Activated T-cell treated with anti-CD3 and anti-CD28 coated beads, Interleukin-2, amount 50 U/mL, for 72 hours (primary cell): ENCODE measurements around the gene HOXB5. TPM values are rescaled to one million over a fixed set of nuclear protein-coding genes. Genes with fewer than 3 reads are reported as not detected.

Experiments used
- ATAC-seq, 2 donors: fragments of 150-1000 bp; cut with Tn5 transposase; replicated peaks in 1 of 2; 2 replicates each; pipeline ENCODE4 v1.10.0; 2021; ENCODE audit warnings: moderate library complexity in 2 of 2, mild to moderate bottlenecking in 1 of 2
- DNase-seq, 2 donors: peaks; one replicate each; pipeline ENCODE4 v3.0.0; 2021 to 2022; ENCODE audit warnings: mixed read lengths in 1 of 2
- H3K27ac Mint-ChIP-seq: one replicate; pipeline ENCODE4 v1.8.0; 2022; ENCODE audit warnings: mild to moderate bottlenecking, moderate library complexity, mixed read lengths
- H3K27me3 Mint-ChIP-seq: one replicate; pipeline ENCODE4 v1.8.0; 2022; ENCODE audit warnings: low read depth, mixed read lengths
- H3K36me3 Mint-ChIP-seq, 2 donors: one replicate each; pipeline ENCODE4 v1.8.0; 2022; ENCODE audit warnings: mixed read lengths in 2 of 2, mild to moderate bottlenecking in 1 of 2; ENCODE audit not compliant: insufficient read depth in 2 of 2
- H3K4me1 Mint-ChIP-seq: one replicate; pipeline ENCODE4 v1.8.0; 2022; ENCODE audit warnings: low read depth, mixed read lengths
- H3K4me3 Mint-ChIP-seq, 2 donors: one replicate each; pipeline ENCODE4 v1.8.0; 2022; ENCODE audit warnings: mild to moderate bottlenecking in 2 of 2, mixed read lengths in 2 of 2, moderate library complexity in 2 of 2
- H3K9me3 Mint-ChIP-seq, 2 donors: one replicate each; pipeline ENCODE4 v1.8.0; 2022; ENCODE audit warnings: mixed read lengths in 2 of 2
- total RNA-seq, 2 donors: library from RNA; stranded (reverse); gene quantifications; one replicate each; pipeline ENCODE4 v1.2.3, GENCODE V29; 2022

Gene HOXB5
- total RNA-seq, 2 donors from 2014 or later = not detected

- ATAC-seq (no peak), DNase-seq (no peak)
- H3K27ac Mint-ChIP-seq = no peak overlapping the region
- peaks cover 0 to 2% of the 10 kb centered on the region in 2 donors for H3K36me3 Mint-ChIP-seq
- H3K4me1 Mint-ChIP-seq = peaks cover 4% of the 10 kb centered on the region
- H3K4me3 Mint-ChIP-seq = no peak overlapping the region
- peaks cover 16% of the 10 kb centered on the region for H3K27me3 Mint-ChIP-seq
- H3K9me3 Mint-ChIP-seq = no peaks in the 10 kb centered on the region
Observed at GRCh38 chr17:48553826-48554225, 39.8 kb downstream of the HOXB5 start.

DNA sequence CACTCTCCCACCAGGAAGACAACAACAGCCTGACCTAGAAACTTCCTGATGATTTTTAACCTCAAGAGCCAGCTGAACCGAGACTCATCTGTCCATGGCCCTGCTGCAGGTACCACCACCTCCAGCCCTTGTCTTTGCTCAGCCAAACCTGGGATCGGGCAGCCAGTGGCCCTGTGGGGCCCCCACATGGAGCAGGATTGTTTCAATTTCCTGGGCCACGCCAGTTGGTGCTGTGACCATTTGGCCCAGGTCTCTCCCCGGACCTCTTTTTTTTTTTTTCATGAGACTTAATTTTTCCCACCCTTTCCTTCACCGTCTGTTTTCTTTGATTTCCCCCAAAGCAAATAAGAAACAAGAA lies 40.4 kb downstream of the HOXB5 start:
- peaks cover 10% of the 10 kb centered on the region for H3K4me1 Mint-ChIP-seq
- DNase-seq (no peak), ATAC-seq (no peak)
- no peak overlapping the region for H3K4me3 Mint-ChIP-seq
- no peak overlapping the region for H3K27ac Mint-ChIP-seq
- H3K9me3 Mint-ChIP-seq = no peaks in the 10 kb centered on the region
- H3K27me3 Mint-ChIP-seq = peaks cover 16% of the 10 kb centered on the region
- peaks cover 0 to 2% of the 10 kb centered on the region in 2 donors for H3K36me3 Mint-ChIP-seq

DNA sequence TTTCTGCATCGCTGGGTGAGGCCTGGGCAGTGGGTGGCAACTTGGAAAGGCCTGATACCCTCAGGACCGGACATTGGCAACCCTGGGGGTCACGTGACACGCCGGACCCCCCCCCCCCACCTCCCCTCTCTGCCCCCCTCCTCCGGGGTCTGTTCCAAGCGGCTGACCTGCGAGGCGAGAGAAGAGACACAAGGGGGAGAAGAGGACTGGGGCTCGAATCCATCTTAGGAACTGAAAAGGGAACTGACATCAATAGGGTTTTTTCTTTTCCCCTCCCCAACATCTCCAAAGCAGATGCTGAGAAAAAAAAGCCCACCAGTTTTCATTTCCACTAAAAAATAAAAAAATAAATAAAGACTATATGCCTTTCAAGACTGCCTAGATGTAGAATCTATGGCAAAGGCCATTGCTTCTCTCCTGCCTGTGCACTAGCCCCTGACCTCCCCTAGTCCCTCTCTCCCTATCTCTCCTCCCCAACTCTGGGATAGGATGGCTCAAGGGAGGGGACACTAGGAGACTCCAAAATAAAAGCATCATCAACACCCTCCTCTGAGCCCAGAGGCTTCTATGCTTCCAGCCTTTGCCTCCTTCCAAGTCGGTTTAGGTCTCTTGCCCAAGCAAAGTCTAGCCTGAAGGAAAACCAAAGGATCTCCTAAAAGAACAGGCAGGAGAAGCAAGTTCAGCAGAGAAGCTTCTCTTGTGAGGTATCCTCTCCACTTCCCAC lies 41.0 kb downstream of the HOXB5 start:
- H3K36me3 Mint-ChIP-seq = peaks cover 0 to 2% of the 10 kb centered on the region in 2 donors
- peaks cover 15% of the 10 kb centered on the region for H3K4me1 Mint-ChIP-seq
- ATAC-seq = no peak
- H3K4me3 Mint-ChIP-seq = no peak overlapping the region
- DNase-seq = no peak
- H3K27ac Mint-ChIP-seq = no peak overlapping the region
- H3K27me3 Mint-ChIP-seq = peaks cover 16% of the 10 kb centered on the region
- H3K9me3 Mint-ChIP-seq = no peaks in the 10 kb centered on the region

DNA sequence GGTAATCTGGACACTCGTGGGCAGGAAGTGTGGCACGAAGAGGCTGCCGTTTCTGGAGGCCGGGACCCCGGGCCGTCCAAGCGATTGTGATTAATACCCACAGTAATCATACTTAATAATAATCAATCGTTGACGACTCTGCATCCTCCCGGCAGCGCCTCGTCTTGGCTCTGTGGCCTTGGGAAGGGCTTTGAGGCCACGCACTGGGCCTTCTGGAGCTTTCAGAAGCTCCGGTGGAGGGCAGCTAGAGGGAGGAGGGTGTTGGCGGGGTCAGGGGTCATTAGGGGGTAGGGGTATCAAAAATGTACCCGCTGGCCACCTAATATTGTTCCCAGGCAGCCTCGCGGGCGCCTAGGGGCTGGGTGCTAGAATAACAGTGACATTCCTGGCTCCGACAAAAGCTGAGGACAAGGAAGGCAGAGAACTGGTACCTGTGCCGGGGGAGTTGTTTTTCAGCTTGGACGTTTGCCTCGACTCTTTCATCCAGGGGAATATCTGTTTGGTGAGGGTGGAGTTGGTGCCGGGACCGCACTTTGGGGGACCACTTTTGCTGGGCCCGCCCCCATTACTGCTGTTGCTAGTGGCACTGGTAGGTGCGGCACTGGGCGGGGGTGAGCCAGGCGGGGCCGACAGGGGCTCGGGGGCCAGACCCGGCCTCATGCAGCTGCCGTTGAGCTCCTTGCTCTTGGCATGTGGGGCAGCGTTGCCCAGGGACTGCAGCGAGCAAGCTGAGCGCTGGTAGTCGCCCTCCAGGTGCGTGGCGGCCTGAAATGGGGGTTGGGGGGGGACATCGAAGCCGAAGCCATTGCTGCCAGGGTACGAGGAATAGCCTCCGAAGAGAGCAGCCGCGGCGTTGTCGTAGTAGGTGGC lies 41.7 kb downstream of the HOXB5 start:
- no peak for ATAC-seq
- peaks cover 19% of the 10 kb centered on the region for H3K4me1 Mint-ChIP-seq
- H3K27ac Mint-ChIP-seq = no peak overlapping the region

GRCh38 chr17:48551214-48551555 lies 42.4 kb downstream of the HOXB5 start:
- DNase-seq (no peak), ATAC-seq (no peak)
- Mint-ChIP-seq H3K4me3 (no peak overlapping the region), H3K27ac (no peak overlapping the region), H3K9me3 (no peaks in the 10 kb centered on the region), H3K36me3 (peaks cover 0 to 2% of the 10 kb centered on the region in 2 donors), H3K27me3 (peaks cover 6% of the 10 kb centered on the region), H3K4me1 (peaks cover 24% of the 10 kb centered on the region)

More for the DNA sequence above, 41.7 kb downstream of the HOXB5 start:
- H3K9me3 Mint-ChIP-seq = no peaks in the 10 kb centered on the region
- DNase-seq = no peak
- H3K36me3 Mint-ChIP-seq = peaks cover 0 to 2% of the 10 kb centered on the region in 2 donors
- no peak overlapping the region for H3K4me3 Mint-ChIP-seq
- H3K27me3 Mint-ChIP-seq = peaks cover 13% of the 10 kb centered on the region

- Mint-ChIP-seq H3K4me3 (no peak overlapping the region), H3K9me3 (no peaks in the 10 kb centered on the region), H3K27ac (no peak overlapping the region), H3K27me3 (peaks cover 1% of the 10 kb centered on the region), H3K36me3 (peaks cover 0 to 2% of the 10 kb centered on the region in 2 donors), H3K4me1 (peaks cover 29% of the 10 kb centered on the region)
- DNase-seq = no peak
- ATAC-seq = no peak
Observed at GRCh38 chr17:48550502-48551213, 42.9 kb downstream of the HOXB5 start.

GRCh38 chr17:48549914-48550501 lies 43.6 kb downstream of the HOXB5 start:
- Mint-ChIP-seq H3K4me3 (no peak overlapping the region), H3K27ac (no peak overlapping the region), H3K27me3 (no peaks in the 10 kb centered on the region), H3K36me3 (no peaks in the 10 kb centered on the region), H3K4me1 (peaks cover 31% of the 10 kb centered on the region), H3K9me3 (no peaks in the 10 kb centered on the region)
- ATAC-seq (no peak), DNase-seq (no peak)

GRCh38 chr17:48549281-48549630 lies 44.3 kb downstream of the HOXB5 start:
- Mint-ChIP-seq H3K27ac (no peak overlapping the region), H3K27me3 (no peaks in the 10 kb centered on the region), H3K9me3 (no peaks in the 10 kb centered on the region), H3K4me1 (peaks cover 34% of the 10 kb centered on the region), H3K4me3 (no peak overlapping the region), H3K36me3 (no peaks in the 10 kb centered on the region)
- DNase-seq (no peak), ATAC-seq (no peak)

DNA sequence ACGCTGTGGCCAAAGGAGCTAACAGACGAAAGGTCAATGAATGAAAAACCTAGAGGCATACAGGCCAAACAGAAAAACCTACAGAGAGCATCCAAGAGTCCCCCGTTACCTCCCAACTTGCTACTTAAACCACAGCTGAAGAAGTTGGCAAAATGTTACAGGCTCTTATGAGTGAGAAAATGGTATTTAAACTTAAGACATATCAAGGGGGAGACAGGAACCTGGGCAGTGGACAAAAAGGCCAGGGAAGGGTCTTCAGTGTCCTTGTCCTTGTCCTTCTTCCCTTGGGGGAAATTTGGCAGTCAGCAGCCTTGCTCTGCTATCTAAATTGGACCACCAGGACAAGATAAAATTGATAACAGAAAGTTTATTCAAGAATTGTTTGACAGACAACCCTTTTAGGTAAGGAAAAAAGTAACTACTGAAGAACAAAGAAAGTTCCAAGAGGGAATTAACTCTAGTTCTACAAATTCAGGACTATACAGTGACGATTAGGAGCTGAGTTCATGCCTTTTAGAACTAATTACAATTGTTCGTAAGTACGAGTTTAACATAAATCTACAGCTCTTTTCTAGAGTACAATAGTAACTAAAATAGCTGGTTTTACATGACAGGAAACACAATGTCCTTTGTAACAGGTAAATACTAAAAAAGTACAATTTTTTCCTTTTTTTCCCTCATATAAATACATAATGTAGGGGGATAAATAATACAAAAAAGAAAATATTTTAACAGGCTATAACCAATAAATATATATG lies 44.9 kb downstream of the HOXB5 start:
- peaks cover 0 to 3% of the 10 kb centered on the region in 2 donors for H3K36me3 Mint-ChIP-seq
- DNase-seq (no peak), ATAC-seq (no peak)

DNA sequence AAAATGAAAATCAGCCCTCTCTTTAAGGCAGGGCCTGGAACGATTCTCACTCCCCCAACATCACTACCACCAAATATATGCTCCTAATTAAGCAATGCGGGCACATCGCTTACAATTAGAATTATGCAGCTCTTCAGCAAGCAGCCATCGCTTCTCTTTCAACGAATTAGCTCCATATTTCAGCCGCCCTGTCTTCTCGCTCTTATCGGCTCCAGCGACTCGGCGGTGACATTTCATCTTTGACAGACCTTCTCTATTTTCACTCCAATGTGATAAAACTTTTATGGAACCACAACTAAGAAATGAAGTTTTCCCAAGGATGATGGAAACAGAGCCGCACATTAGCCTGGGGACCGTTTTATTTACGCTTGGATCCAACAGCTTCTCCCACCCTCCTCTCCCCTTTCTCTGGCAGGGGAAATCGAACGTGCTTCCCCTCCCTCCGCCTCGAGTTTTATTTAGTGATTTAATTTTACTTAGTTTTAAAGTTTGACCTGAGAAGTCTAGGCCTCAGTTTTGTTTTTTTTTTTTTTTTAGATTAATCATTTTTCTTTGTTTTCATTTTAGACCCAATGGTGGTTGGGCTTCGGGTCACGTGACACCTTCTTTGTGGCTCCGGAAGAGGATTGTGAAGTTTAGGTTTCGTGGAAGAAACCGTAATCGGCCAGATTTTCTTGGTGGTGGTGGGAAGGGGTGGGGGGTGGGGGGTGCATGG lies 45.6 kb downstream of the HOXB5 start:
- H3K36me3 Mint-ChIP-seq = peaks cover 0 to 3% of the 10 kb centered on the region in 2 donors
- no peaks in the 10 kb centered on the region for H3K27me3 Mint-ChIP-seq
- H3K27ac Mint-ChIP-seq = peak overlapping the region; percentile 87
- DNase-seq (peak; percentile 48 to 55), ATAC-seq (no peak)
- H3K4me1 Mint-ChIP-seq = peaks cover 39% of the 10 kb centered on the region
- no peaks in the 10 kb centered on the region for H3K9me3 Mint-ChIP-seq
- H3K4me3 Mint-ChIP-seq = peak overlapping the region; percentile 73 to 96

More for the DNA sequence above, 44.9 kb downstream of the HOXB5 start:
- H3K4me3 Mint-ChIP-seq = peak overlapping the region; percentile 73 to 96
- H3K4me1 Mint-ChIP-seq = peaks cover 39% of the 10 kb centered on the region
- no peaks in the 10 kb centered on the region for H3K9me3 Mint-ChIP-seq
- H3K27ac Mint-ChIP-seq = peak overlapping the region; percentile 89
- no peaks in the 10 kb centered on the region for H3K27me3 Mint-ChIP-seq

DNA sequence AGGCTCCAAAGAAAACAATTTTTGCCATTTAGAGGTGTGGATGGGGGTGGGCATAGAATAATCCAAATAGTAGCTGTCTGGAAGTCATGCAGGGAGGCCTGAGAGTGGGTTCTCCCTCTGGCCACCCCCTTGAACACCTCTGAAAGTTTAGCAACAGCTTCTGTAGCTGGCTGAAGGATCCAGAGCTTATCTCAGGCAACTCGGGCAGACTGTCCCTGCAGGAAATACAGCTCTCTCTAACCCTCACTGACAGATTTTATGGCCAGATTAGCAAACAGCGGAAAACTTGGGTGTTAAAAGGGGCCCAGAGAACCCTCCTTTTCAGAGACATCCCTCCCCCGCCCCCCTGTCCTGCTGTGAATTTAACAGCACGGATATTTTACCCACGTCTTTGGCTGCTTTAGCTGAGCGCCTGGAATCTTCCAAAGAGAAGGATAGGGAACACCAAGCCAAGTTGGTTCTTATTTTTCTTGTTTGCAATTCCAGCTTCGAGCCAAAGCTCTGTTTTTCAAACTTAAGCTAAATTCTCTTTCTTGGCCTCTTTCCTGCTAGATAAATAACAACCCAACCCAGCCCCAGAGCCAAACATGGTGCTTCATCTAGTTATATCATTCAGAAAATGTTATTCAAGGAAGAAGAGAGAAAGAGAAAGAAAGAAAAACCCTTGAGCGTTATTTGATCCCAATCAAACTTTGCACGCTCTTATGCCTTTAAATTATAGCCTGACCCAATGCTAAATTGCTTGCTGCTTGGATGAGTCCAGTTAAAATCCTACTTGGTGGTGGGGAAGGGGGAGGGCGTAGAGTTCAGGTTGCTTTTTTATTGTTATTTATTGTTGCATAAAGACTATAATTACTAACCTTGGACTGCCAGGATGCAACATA lies 46.4 kb downstream of the HOXB5 start:
- H3K4me3 Mint-ChIP-seq = peak overlapping the region; percentile 90 to 96
- no peaks in the 10 kb centered on the region for H3K27me3 Mint-ChIP-seq
- no peak for DNase-seq
- ATAC-seq = no peak
- H3K9me3 Mint-ChIP-seq = no peaks in the 10 kb centered on the region
- H3K27ac Mint-ChIP-seq = peak overlapping the region; percentile 87
- H3K36me3 Mint-ChIP-seq = peaks cover 4 to 8% of the 10 kb centered on the region in 2 donors
- H3K4me1 Mint-ChIP-seq = peaks cover 42% of the 10 kb centered on the region
